Epithelial cell of proximal tubule (primary cell): ENCODE measurements around the gene KDSR. TPM values are rescaled to one million over a fixed set of nuclear protein-coding genes. Genes with fewer than 3 reads are reported as not detected.

Experiments used
- DNase-seq: peaks from one replicate; pipeline ENCODE4 v3.0.0-alpha.2; 2011; ENCODE audit warnings: low read depth
- H3K4me3 ChIP-seq: 2 replicates; pipeline ENCODE4 v1.5.1; 2011; ENCODE audit warnings: low read depth, mild to moderate bottlenecking, low read length
- CTCF ChIP-seq: conservative IDR thresholded peaks from 2 replicates; pipeline ENCODE4 v1.5.1; 2012; ENCODE audit warnings: low read depth, mild to moderate bottlenecking, low read length
- total RNA-seq: library from RNA; depleted of rRNA; stranded (reverse); fragments of >200 nt; gene quantifications from 2 replicates; pipeline ENCODE4 v1.2.3, GENCODE V29; 2015

Gene KDSR
- total RNA-seq, 1 donor from 2014 or later: 25.4 TPM

- DNase-seq: peak; percentile 89
Measured at GRCh38 chr18:63299837-63300745, 66.9 kb downstream of the KDSR start.

GRCh38 chr18:63298400-63299365, 68.3 kb downstream of the KDSR start:
- no peak overlapping the region for H3K4me3 ChIP-seq
- no peak for DNase-seq
- TF ChIP-seq CTCF: no peak

More at GRCh38 chr18:63299837-63300745, 66.9 kb downstream of the KDSR start:
- no peak for TF ChIP-seq CTCF
- H3K4me3 ChIP-seq: peak overlapping the region; percentile 12

- no peak for DNase-seq
- no peak overlapping the region for H3K4me3 ChIP-seq
- TF ChIP-seq CTCF: no peak
Measured at GRCh38 chr18:63297687-63298399, 69.2 kb downstream of the KDSR start.

GRCh38 chr18:63293935-63294334, 73.1 kb downstream of the KDSR start:
- TF ChIP-seq CTCF: no peak
- no peak for DNase-seq
- no peak overlapping the region for H3K4me3 ChIP-seq

- TF ChIP-seq CTCF: no peak
- no peak overlapping the region for H3K4me3 ChIP-seq
- DNase-seq: no peak
Measured at GRCh38 chr18:63292831-63293683, 73.9 kb downstream of the KDSR start.

GRCh38 chr18:63291278-63291677, 75.7 kb downstream of the KDSR start:
- no peak for DNase-seq
- H3K4me3 ChIP-seq: no peak overlapping the region
- no peak for TF ChIP-seq CTCF
